ENCODE data around the gene MET. TPM values are rescaled to one million over a fixed set of nuclear protein-coding genes. Genes with fewer than 3 reads are reported as not detected.

MET gene
- total RNA-seq, 1 donor from 2014 or later, result 7.0 TPM

GRCh38 chr7:116800594-116800993, 128.6 kb downstream of the MET start:
- TF ChIP-seq EZH2phosphoT487 (IDR thresholded peaks at IDR 0.05) (no peak), EZH2 (IDR thresholded peaks at IDR 0.05) (no peak)
- TF ChIP-seq, protein P1, sequence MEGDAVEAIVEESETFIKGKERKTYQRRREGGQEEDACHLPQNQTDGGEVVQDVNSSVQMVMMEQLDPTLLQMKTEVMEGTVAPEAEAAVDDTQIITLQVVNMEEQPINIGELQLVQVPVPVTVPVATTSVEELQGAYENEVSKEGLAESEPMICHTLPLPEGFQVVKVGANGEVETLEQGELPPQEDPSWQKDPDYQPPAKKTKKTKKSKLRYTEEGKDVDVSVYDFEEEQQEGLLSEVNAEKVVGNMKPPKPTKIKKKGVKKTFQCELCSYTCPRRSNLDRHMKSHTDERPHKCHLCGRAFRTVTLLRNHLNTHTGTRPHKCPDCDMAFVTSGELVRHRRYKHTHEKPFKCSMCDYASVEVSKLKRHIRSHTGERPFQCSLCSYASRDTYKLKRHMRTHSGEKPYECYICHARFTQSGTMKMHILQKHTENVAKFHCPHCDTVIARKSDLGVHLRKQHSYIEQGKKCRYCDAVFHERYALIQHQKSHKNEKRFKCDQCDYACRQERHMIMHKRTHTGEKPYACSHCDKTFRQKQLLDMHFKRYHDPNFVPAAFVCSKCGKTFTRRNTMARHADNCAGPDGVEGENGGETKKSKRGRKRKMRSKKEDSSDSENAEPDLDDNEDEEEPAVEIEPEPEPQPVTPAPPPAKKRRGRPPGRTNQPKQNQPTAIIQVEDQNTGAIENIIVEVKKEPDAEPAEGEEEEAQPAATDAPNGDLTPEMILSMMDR (IDR thresholded peaks at IDR 0.05), result no peak
- Histone ChIP-seq H3K27me3 (no peaks in the 10 kb centered on the region), H3K4me3 (no peak overlapping the region), H2AFZ (replicated peaks) (no peak overlapping the region), H3K9ac (no peak overlapping the region), H4K20me1 (ENCODE audit: low read depth) (no peaks in the 10 kb centered on the region), H3K27ac (no peak overlapping the region), H3K4me1 (peaks cover 17% of the 10 kb centered on the region), H3K9me3 (ENCODE audit: low read depth) (no peaks in the 10 kb centered on the region), H3K79me2 (ENCODE audit: low read depth) (no peaks in the 10 kb centered on the region), H3K4me2 (no peak overlapping the region), H3F3A (ENCODE audit: low read depth) (peaks cover 6% of the 10 kb centered on the region), H3K36me3 (no peaks in the 10 kb centered on the region)
- H3K27ac Mint-ChIP-seq, result no peak overlapping the region
- no peaks in the 10 kb centered on the region for H3K9me3 Mint-ChIP-seq
- no peaks in the 10 kb centered on the region for H3K36me3 Mint-ChIP-seq
- H3K4me1 Mint-ChIP-seq, result peaks cover 14% of the 10 kb centered on the region
- no peak for DNase-seq (ENCODE audit: low spot score)
- H3K4me3 Mint-ChIP-seq, result no peak overlapping the region
- no peaks in the 10 kb centered on the region for H3K27me3 Mint-ChIP-seq (ENCODE audit: insufficient read depth, low read depth)

- Mint-ChIP-seq H3K4me1 (peaks cover 14% of the 10 kb centered on the region), H3K4me3 (no peak overlapping the region), H3K27ac (no peak overlapping the region), H3K27me3 (ENCODE audit: insufficient read depth, low read depth) (no peaks in the 10 kb centered on the region), H3K9me3 (no peaks in the 10 kb centered on the region), H3K36me3 (no peaks in the 10 kb centered on the region)
- no peak overlapping the region for H3K4me3 ChIP-seq
- TF ChIP-seq, protein P1 (IDR thresholded peaks at IDR 0.05), result no peak
- TF ChIP-seq EZH2phosphoT487 (IDR thresholded peaks at IDR 0.05), result no peak
- H3K27me3 ChIP-seq, result no peaks in the 10 kb centered on the region
- no peaks in the 10 kb centered on the region for H3K9me3 ChIP-seq (ENCODE audit: low read depth)
- no peak overlapping the region for H3K9ac ChIP-seq
- DNase-seq (ENCODE audit: low spot score), result no peak
- no peak overlapping the region for H2AFZ ChIP-seq (replicated peaks)
- H3K4me1 ChIP-seq, result peaks cover 17% of the 10 kb centered on the region
- no peak overlapping the region for H3K27ac ChIP-seq
- no peaks in the 10 kb centered on the region for H4K20me1 ChIP-seq (ENCODE audit: low read depth)
- H3K36me3 ChIP-seq, result no peaks in the 10 kb centered on the region
- H3K79me2 ChIP-seq (ENCODE audit: low read depth), result no peaks in the 10 kb centered on the region
- H3F3A ChIP-seq (ENCODE audit: low read depth), result peaks cover 6% of the 10 kb centered on the region
- H3K4me2 ChIP-seq, result no peak overlapping the region
Observed at GRCh38 chr7:116801092-116801710, 129.2 kb downstream of the MET start.

DNA sequence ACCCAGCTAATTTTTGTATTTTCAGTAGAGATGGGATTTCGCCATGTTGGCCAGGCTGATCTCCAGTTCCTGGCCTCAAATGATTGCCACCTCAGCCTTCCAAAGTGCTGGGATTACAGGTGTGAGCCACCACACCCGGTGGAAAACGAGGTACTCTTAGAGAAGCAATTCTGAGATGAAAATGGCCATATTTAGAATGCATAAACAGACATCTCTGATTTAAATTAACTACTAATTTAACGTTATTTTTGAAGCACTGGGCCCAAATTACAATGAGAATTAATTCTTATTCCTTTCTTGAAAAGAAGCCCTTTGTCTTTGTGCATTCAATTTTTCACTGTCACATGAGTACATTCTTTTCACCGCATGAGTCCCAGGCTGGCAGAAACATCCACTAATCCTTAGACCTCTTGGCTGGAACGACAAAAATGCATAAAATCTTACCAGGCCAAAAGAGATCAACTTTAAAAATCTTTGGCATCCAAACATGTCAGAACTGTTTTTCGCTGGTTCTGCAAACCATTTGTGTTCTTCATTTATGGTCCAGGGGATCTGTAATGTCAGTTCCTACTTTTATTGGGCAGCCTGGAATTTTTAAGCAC, 130.2 kb downstream of the MET start:
- no peaks in the 10 kb centered on the region for H4K20me1 ChIP-seq (ENCODE audit: low read depth)
- H3K4me1 ChIP-seq, result peaks cover 17% of the 10 kb centered on the region
- H3K27me3 Mint-ChIP-seq (ENCODE audit: insufficient read depth, low read depth), result no peaks in the 10 kb centered on the region
- no peak overlapping the region for H3K4me3 ChIP-seq
- H3K36me3 ChIP-seq, result no peaks in the 10 kb centered on the region
- H3K79me2 ChIP-seq (ENCODE audit: low read depth), result no peaks in the 10 kb centered on the region
- no peaks in the 10 kb centered on the region for H3K9me3 ChIP-seq (ENCODE audit: low read depth)
- no peak overlapping the region for H2AFZ ChIP-seq (replicated peaks)
- no peaks in the 10 kb centered on the region for H3K9me3 Mint-ChIP-seq
- H3F3A ChIP-seq (ENCODE audit: low read depth), result peaks cover 6% of the 10 kb centered on the region
- H3K4me3 Mint-ChIP-seq, result no peak overlapping the region
- H3K27me3 ChIP-seq, result no peaks in the 10 kb centered on the region
- H3K4me1 Mint-ChIP-seq, result peaks cover 14% of the 10 kb centered on the region
- H3K27ac Mint-ChIP-seq, result no peak overlapping the region
- peak overlapping the region; percentile 42 for H3K4me2 ChIP-seq
- H3K9ac ChIP-seq, result no peak overlapping the region
- peak overlapping the region; percentile 36 for H3K27ac ChIP-seq
- peak; percentile 67 for DNase-seq (ENCODE audit: low spot score)
- H3K36me3 Mint-ChIP-seq, result no peaks in the 10 kb centered on the region
- TF ChIP-seq EZH2 (IDR thresholded peaks at IDR 0.05), result no peak
- TF ChIP-seq, protein P1 (IDR thresholded peaks at IDR 0.05), result no peak
- no peak for TF ChIP-seq EZH2phosphoT487 (IDR thresholded peaks at IDR 0.05)
